Right ventricle myocardium superior (tissue), 1 donor: Measurements from ENCODE around the gene GRAMD4. TPM values are rescaled to one million over a fixed set of nuclear protein-coding genes. Genes with fewer than 3 reads are reported as not detected.

ENCODE experiments used
- ATAC-seq: fragments of 200-7000 bp; cut with Tn5 transposase; one replicate; pipeline ENCODE4 v1.9.1; 2020; ENCODE audit warnings: mild to moderate bottlenecking; ENCODE audit not compliant: poor library complexity
- DNase-seq: peaks from one replicate; pipeline ENCODE4 v3.0.0-alpha.2; 2020
- intact Hi-C: fragments of 100-400 bp; cut with DNase I; formaldehyde crosslinking; loops from one replicate; pipeline ENCODE4 v1.11.2; 2022
- total RNA-seq: library from RNA; stranded (reverse); fragmentation: NEBNext Ultra II Directional; extraction: Animal tissue kit (Norgen Biotek cat#: 25700); gene quantifications from one replicate; pipeline ENCODE4 v1.2.1, GENCODE V29; 2021
- donor health status: DM: no; HTN: yes; CAD: no; lungs with severe emphysema.

The GRAMD4 gene
- total RNA-seq, 1 donor from 2014 or later: 80.7 TPM

GRCh38 chr22:46593996-46594946, 25.9 kb upstream of the GRAMD4 start:
- intact Hi-C loops: no loop called here
- ATAC-seq (no peak), DNase-seq (no peak)

GRCh38 chr22:46594947-46595298, 25.3 kb upstream of the GRAMD4 start:
- DNase-seq: no peak
- intact Hi-C loops: no loop called here
- no peak for ATAC-seq

DNA sequence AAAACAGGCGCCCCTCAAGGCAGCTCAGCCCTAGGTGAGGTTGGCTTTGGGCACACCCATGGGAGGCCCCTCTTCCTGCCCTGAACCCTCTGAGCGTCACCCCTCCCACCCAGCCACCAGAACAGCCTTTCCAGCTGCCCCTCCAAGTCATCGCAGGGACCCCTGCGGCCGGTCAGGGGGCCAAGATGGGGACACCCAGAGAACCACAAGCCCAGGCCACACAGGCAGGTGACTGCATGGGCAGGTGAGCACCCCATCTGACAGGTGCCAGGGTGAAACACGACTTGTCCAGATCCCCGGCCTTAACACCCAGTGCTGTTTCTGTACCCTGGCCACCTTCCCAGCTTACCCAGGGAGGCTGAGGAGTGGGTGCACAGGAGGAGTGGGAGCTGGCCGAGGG, 24.6 kb upstream of the GRAMD4 start:
- no peak for DNase-seq
- intact Hi-C loops: no loop called here
- ATAC-seq: peak; percentile 1

GRCh38 chr22:46596032-46596441, 24.1 kb upstream of the GRAMD4 start:
- DNase-seq: peak; percentile 86
- ATAC-seq: peak; percentile 71
- intact Hi-C loops: no loop called here

GRCh38 chr22:46596819-46597218, 23.4 kb upstream of the GRAMD4 start:
- ATAC-seq (no peak), DNase-seq (no peak)
- intact Hi-C loops: no loop called here

DNA sequence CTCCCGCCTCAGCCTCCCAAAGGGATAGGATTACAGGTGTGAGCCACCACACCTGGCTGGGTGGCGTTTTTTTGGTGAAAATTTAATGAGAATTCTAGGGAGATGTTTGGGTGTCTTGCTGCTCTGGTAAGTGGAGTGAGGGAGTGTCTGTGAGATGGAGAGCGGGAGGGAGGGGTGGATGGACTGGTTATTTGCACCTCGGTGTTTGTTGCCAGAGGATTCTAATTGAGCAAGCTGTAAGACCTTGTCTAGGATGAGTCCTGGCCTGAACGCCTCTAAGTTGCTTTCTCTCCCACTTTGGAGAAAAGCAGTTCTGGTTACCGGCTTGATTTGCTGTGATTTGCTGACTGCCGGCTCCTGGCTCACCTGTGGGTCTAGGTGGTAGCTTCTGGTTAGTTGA, 22.0 kb upstream of the GRAMD4 start:
- DNase-seq (no peak), ATAC-seq (no peak)
- intact Hi-C loops: no loop called here

- intact Hi-C loops: no loop called here
- DNase-seq: no peak
- peak; percentile 20 for ATAC-seq
Measured at GRCh38 chr22:46598737-46599424, 21.3 kb upstream of the GRAMD4 start.

DNA sequence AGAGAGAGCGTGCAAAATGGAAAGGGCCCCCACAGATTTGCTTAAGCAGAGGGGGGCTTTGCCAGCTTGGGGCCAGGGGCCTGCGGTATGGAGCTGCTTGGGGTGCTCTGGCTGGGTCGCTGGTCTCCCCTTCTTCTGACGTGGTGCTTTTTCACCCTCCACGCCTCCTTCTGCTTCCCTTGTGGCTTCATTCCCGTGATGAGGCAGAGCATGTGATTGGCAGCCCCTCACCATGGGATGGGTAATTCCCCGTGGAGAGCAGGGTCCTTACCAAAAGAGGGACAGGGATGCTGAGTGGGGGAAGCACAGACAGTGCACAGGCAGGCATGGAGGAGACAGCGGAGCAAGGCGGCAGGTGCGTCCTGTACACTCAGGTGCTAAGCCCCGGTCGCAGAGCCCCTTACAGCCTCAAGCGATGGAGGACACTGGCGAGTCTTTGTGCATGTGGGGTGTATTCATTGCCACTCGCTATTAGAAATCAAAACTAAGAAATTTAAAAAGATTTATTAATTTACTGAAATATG, 19.9 kb upstream of the GRAMD4 start:
- no peak for ATAC-seq
- intact Hi-C loops: no loop called here
- DNase-seq: no peak

DNA sequence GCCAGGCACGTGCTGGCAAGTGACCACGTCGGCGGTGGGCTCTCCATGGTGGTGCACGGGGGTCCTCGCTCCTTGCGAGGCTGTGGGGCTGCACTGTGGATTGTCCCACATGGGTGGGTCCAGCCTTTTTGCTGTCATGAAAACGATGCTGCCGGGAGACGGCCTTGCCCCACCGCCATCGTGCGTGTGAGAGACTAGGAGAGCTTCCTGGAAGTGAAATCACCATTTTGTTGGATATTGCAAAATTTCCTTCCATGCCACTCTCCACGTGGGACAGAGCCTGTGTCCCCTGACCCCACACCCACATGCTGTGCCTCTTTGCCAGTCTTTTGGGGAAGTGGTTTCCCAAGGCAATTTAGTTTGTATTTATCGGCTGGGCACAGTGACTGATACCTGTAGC, 18.2 kb upstream of the GRAMD4 start:
- intact Hi-C loops: no loop called here
- ATAC-seq (no peak), DNase-seq (no peak)

GRCh38 chr22:46604306-46604690, 15.9 kb upstream of the GRAMD4 start:
- no peak for DNase-seq
- ATAC-seq: peak; percentile 63
- intact Hi-C loops: no loop called here

GRCh38 chr22:46605117-46605516, 15.1 kb upstream of the GRAMD4 start:
- no peak for ATAC-seq
- intact Hi-C loops: no loop called here

GRCh38 chr22:46606886-46607285, 13.3 kb upstream of the GRAMD4 start:
- ATAC-seq (no peak), DNase-seq (no peak)
- intact Hi-C loops: no loop called here

More at GRCh38 chr22:46605117-46605516, 15.1 kb upstream of the GRAMD4 start:
- no peak for DNase-seq

GRCh38 chr22:46607483-46608114, 12.6 kb upstream of the GRAMD4 start:
- DNase-seq: no peak
- intact Hi-C loops: no loop called here
- ATAC-seq: peak; percentile 26

DNA sequence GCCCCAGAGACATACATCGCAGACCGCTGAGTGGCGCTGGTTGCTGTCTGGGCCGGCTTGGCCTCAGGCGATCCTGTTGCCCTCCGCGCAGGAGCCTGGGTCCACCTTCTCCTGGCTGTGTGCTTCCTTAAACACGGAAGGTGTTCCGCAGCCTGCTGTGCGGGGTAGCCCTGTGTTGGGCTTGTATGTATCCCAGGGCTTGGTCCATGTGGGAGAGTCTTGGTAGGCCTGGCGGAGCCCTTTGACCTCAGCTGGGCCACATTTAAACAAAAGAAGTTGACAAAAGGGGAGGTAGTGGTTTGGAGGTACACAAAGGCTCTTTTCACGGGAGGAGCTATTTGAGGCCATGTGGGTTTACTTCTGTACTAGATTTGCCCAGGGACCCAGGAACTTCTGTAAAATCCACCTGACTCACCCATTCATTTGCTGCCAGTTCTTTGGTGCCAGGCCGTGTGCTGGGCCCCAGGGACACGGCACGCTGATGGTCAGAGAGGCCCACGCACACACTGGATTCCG, 11.0 kb upstream of the GRAMD4 start:
- DNase-seq: no peak
- no peak for ATAC-seq
- intact Hi-C loops: no loop called here

- intact Hi-C loops: no loop called here
- no peak for DNase-seq
- ATAC-seq: no peak
Measured at GRCh38 chr22:46609724-46610201, 10.4 kb upstream of the GRAMD4 start.

- no peak for ATAC-seq
- intact Hi-C loops: no loop called here
Measured at GRCh38 chr22:46610356-46610755, 9.8 kb upstream of the GRAMD4 start.

DNA sequence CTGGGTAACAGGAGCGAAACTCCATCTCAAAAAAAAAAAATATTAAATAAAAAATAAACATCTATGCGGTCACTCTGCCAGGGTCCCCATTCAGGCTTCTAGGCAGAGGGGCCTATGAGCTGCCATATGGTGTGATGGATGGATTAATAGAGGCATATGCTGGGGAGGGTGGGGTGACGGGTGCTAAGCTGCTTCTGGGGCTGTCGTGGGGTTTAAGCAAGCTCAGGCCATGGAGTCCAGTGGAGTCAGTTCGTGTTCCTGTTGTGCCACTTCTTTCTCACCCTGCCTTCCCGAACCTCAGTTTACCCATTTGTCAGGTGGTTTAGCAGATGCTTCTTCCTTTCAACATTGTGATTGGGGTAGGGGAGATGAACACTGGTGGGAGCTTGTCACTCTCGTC, 9.0 kb upstream of the GRAMD4 start:
- ATAC-seq: no peak
- intact Hi-C loops: no loop called here

More at GRCh38 chr22:46610356-46610755, 9.8 kb upstream of the GRAMD4 start:
- DNase-seq: no peak

GRCh38 chr22:46612341-46612903, 7.8 kb upstream of the GRAMD4 start:
- peak; percentile 34 for ATAC-seq
- no peak for DNase-seq
- intact Hi-C loops: no loop called here

More for the DNA sequence above, 9.0 kb upstream of the GRAMD4 start:
- no peak for DNase-seq
